Peyer's patch (tissue), 4 donors: ENCODE measurements around the gene GLT8D2.

Source experiments
- POLR2A ChIP-seq, 2 donors: fragments of 450-650 bp; IDR thresholded peaks; one replicate each; pipeline ENCODE4 v1.5.1; 2017; ENCODE audit warnings: antibody characterized with exemption in 2 of 2, mild to moderate bottlenecking in 2 of 2, moderate library complexity in 2 of 2
- TF ChIP-seq, protein P1 (sequence below), 6 experiments: fragments of 450-650 bp in 4 of 6; fragments of 200-600 bp in 2 of 6; sonication (generic) in 1 of 6; IDR thresholded peaks; one replicate each; pipeline ENCODE4 v1.5.1; 2017 to 2019; ENCODE audit warnings: antibody characterized with exemption in 6 of 6, mild to moderate bottlenecking in 3 of 6, moderate library complexity in 1 of 6

DNA sequence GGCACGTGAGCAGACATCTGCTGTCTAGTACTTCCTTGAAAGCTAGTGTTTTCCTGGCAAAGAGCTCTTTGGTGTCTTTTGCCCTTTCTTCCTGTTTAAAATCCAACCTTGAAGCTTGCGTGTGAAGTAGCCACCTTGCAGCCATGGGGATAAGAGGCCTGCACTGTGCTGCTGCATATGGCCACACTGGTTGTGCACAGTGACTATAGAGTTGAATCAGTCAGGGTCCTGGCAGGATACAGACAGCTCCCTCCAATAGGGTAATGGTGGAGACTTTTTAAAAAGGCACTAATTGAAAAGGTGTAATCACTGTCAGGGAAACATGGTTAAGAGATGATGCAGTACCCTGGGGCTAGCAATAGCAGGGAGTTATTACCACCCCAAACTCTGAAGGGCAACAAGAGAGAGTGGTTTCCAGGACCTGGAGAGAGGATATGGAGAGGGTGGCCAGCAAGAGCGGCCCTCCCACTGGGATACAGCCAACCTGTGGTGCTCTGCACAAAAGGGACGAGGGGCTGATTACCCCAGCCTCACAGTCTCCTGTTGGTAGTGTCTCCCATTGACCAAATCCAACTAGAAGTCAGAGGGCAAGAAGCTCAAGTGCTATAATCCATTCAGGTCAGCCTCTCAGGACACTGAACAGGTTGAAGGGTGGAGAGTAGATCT is 4.8 kb upstream of the GLT8D2 start:
- TF ChIP-seq, protein P1, sequence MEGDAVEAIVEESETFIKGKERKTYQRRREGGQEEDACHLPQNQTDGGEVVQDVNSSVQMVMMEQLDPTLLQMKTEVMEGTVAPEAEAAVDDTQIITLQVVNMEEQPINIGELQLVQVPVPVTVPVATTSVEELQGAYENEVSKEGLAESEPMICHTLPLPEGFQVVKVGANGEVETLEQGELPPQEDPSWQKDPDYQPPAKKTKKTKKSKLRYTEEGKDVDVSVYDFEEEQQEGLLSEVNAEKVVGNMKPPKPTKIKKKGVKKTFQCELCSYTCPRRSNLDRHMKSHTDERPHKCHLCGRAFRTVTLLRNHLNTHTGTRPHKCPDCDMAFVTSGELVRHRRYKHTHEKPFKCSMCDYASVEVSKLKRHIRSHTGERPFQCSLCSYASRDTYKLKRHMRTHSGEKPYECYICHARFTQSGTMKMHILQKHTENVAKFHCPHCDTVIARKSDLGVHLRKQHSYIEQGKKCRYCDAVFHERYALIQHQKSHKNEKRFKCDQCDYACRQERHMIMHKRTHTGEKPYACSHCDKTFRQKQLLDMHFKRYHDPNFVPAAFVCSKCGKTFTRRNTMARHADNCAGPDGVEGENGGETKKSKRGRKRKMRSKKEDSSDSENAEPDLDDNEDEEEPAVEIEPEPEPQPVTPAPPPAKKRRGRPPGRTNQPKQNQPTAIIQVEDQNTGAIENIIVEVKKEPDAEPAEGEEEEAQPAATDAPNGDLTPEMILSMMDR (IDR thresholded peaks at IDR 0.05), result no peak
- TF ChIP-seq POLR2A (IDR thresholded peaks at IDR 0.05), result no peak
